ENCODE data around the gene SMARCB1.

- TF ChIP-seq EZH2 (IDR thresholded peaks at IDR 0.05; ENCODE audit: low read length, unreplicated experiment) (no peak), CTCF (conservative IDR thresholded peaks at IDR 0.05; ENCODE audit: low read depth, low read length) (no peak), EZH2phosphoT487 (IDR thresholded peaks at IDR 0.05; ENCODE audit: borderline replicate concordance, low read length) (no peak)
Observed at GRCh38 chr22:23759566-23759965, 27.2 kb upstream of the SMARCB1 start.

Data from PC-3 (cell line).